ENCODE data around the gene SLCO2A1.

SLCO2A1 gene

DNA sequence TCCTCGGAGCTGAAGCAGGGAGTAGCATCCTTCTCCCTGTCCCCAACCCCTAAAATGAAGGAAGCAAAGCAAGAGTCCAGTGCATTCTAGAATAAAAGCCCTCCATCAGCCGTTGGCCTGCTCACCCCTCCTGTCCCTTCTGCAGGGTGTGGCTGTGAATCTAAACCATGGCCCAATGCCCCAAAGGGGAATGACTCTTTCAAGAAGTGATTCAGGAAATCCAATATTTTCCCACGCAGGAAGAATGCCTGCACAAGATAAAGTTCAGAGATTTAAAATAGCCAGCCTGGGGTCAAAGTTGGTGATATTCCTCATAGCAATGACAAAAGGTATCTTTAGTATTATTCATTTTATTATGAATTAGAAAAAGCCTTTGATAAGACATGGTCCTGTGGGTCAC lies 38.5 kb downstream of the SLCO2A1 start:
- TF ChIP-seq, protein P1, sequence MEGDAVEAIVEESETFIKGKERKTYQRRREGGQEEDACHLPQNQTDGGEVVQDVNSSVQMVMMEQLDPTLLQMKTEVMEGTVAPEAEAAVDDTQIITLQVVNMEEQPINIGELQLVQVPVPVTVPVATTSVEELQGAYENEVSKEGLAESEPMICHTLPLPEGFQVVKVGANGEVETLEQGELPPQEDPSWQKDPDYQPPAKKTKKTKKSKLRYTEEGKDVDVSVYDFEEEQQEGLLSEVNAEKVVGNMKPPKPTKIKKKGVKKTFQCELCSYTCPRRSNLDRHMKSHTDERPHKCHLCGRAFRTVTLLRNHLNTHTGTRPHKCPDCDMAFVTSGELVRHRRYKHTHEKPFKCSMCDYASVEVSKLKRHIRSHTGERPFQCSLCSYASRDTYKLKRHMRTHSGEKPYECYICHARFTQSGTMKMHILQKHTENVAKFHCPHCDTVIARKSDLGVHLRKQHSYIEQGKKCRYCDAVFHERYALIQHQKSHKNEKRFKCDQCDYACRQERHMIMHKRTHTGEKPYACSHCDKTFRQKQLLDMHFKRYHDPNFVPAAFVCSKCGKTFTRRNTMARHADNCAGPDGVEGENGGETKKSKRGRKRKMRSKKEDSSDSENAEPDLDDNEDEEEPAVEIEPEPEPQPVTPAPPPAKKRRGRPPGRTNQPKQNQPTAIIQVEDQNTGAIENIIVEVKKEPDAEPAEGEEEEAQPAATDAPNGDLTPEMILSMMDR (IDR thresholded peaks at IDR 0.05) = no peak

DNA sequence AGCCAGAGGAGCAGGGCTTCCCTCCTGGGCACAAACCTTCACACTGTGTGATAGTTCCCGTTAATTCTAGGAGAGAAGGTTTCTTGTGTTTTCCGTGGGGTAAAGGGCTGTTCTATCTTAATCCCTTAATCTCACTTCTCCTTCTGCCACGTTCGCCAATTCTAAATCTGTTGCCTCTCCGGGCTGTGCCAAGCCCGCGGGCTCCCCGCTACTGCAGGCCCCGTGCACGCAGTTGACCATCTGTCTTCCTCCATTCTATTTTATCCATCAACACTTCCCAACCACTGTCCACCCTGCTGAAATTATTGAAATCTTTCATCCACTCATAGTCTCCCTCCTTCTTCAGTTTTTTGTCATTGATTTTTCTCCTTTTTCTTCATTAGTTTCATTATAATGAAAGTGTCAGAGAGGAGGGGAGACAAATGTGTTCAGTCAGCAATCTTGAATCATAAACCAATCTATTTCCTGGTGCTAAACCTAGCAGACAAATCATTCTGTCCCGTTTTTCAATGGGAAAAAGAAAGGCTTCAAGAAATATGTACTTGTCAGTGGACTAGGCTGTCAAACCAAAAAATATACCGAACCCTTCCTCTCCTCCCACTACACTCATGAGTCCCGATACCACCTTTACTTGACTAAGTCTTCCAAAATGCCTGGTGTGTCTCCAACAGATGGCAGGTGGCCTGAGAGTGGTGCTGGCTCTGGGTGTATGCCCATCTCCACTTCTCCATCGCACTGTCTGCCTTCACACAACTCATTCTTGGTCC lies 39.6 kb downstream of the SLCO2A1 start:
- TF ChIP-seq, protein P1 (IDR thresholded peaks at IDR 0.05) = no peak

DNA sequence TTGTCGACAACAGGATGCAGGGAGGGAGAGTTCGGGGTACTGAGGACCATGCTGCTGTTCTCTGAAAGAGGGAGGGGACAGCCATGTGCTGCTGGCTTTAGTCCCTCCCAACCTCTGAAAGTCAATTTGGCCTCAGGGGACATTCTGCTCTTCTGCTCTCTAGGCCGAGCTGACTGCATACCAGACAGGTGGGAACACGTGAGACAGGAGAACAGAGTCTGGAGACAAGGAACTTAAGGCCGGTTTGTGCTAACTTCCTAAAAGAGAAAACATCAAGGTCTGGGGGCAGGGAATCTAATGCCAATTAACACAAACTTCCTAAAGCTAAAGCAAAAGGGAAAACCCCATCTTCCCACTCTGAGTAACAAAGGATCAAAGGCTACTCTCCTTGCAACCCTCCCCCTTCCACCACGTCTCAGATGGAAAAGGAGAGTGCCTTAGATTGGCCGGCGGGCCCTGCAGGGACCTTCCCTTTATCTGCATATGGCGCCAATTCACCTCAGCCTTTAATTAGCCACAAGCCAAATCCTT lies 41.0 kb downstream of the SLCO2A1 start:
- TF ChIP-seq, protein P1 (IDR thresholded peaks at IDR 0.05) = no peak

DNA sequence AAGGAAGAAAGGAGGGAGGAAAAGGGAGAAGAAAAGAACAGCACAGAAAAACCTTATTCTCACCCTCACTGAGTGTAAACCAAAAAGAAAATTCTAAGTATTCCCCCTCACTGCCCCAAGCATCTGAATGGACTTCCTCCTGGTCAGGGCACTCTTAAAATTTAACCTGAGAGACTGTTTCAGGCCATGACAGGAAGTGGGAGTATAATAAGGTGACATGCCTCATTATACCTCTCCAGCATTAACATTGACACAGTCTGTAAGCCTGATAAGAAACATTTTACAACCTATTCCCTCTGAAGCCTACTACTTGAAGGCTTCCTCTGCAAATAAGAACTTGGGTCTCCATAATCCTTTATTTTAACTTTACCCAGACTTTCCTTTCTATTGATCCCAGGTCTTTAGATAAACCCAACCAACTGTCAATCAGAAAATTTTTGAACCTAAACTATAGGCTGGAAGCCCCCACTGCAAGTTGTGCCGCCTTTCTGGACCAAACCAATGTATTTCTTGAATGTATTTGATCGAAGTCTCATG lies 41.7 kb downstream of the SLCO2A1 start:
- TF ChIP-seq, protein P1 (IDR thresholded peaks at IDR 0.05) = no peak

DNA sequence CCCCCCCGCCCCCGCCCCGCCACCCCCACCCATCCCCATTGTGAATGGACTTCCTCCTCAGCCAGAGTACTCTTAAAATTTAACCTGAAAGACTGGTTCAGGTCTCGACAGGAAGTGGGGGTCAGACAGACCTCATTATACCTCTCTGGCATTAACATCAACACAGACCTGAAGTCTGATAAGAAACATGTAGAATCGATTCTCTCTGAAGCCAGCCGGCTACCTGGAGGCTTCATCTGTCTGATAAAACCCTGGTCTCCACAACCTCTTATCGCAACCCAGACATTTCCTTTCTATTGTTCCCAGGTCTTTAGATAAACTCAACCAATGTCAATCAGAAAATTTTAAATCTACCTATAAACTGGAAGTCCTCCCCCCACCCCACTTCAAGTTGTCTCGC lies 42.6 kb downstream of the SLCO2A1 start:
- TF ChIP-seq, protein P1 (IDR thresholded peaks at IDR 0.05) = no peak

DNA sequence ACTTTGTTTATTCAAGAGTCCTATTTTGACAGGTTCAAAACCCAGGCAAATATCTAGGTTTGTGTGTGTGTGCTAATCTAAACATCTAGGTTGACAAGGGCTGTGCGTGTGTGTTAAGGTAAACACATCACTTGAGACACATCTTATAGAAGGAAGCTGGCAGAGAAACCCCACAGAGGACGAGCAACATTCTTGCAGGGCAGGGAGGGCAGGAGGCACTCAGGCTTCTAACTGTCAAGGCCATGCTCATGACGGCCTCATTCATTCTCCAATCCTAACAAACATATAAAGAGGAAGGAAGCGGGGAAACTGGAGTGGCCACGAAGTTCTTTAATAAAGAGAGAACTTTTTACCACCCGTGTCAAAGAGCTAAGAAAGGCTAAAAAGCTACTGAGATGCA lies 43.4 kb downstream of the SLCO2A1 start:
- TF ChIP-seq, protein P1 (IDR thresholded peaks at IDR 0.05) = no peak

DNA sequence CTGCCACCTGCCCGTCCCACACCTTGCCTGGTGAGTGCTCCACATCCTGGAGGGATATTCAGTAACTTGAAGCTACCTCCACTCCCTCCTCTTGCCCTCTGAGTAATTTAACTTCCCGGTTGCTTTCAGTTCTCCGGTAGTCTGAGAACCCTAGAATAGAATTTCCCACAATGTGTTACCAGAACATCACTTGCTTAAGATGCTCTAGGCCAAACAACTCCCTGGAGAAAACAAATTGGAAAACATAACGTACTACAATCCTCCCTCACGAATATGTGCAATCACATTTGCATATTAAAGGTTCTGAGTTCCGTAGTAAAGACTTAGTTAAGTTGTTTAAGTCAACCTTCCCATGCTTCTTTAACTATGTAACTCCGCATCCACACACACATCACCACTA lies 44.8 kb downstream of the SLCO2A1 start:
- TF ChIP-seq, protein P1 (IDR thresholded peaks at IDR 0.05) = no peak
